ENCODE data around the gene ATXN7. TPM values are rescaled to one million over a fixed set of nuclear protein-coding genes. Genes with fewer than 3 reads are reported as not detected.

The ATXN7 gene
- total and polyA plus RNA-seq, 2 of the 13 experiments (the other 11 are each of a cell fraction or from before 2014, with no cell fraction given), result 13.8 to 20.0 TPM

- 0 out of 2 replicates have a peak, but pooled peaks have one; percentile 69 for TF ChIP-seq ZNF446 (CRISPR knock-in tag; IDR thresholded peaks at IDR 0.05)
- TF ChIP-seq, protein P1, sequence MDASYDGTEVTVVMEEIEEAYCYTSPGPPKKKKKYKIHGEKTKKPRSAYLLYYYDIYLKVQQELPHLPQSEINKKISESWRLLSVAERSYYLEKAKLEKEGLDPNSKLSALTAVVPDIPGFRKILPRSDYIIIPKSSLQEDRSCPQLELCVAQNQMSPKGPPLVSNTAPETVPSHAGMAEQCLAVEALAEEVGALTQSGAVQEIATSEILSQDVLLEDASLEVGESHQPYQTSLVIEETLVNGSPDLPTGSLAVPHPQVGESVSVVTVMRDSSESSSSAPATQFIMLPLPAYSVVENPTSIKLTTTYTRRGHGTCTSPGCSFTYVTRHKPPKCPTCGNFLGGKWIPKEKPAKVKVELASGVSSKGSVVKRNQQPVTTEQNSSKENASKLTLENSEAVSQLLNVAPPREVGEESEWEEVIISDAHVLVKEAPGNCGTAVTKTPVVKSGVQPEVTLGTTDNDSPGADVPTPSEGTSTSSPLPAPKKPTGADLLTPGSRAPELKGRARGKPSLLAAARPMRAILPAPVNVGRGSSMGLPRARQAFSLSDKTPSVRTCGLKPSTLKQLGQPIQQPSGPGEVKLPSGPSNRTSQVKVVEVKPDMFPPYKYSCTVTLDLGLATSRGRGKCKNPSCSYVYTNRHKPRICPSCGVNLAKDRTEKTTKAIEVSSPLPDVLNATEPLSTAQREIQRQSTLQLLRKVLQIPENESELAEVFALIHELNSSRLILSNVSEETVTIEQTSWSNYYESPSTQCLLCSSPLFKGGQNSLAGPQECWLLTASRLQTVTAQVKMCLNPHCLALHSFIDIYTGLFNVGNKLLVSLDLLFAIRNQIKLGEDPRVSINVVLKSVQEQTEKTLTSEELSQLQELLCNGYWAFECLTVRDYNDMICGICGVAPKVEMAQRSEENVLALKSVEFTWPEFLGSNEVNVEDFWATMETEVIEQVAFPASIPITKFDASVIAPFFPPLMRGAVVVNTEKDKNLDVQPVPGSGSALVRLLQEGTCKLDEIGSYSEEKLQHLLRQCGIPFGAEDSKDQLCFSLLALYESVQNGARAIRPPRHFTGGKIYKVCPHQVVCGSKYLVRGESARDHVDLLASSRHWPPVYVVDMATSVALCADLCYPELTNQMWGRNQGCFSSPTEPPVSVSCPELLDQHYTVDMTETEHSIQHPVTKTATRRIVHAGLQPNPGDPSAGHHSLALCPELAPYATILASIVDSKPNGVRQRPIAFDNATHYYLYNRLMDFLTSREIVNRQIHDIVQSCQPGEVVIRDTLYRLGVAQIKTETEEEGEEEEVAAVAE (CRISPR knock-in tag; IDR thresholded peaks at IDR 0.05; ENCODE audit: borderline replicate concordance), result peak; percentile 61; the same call in 1 of the 2 replicates
- no peak for TF ChIP-seq SMARCE1 (IDR thresholded peaks at IDR 0.05; ENCODE audit: borderline replicate concordance)
- TF ChIP-seq KLF12 (CRISPR knock-in tag; IDR thresholded peaks at IDR 0.05; ENCODE audit: borderline replicate concordance), result no peak
- peak; percentile 95 for TF ChIP-seq HDAC1 (CRISPR knock-in tag; IDR thresholded peaks at IDR 0.05)
- peak; percentile 72; the same call in 1 of the 2 replicates for TF ChIP-seq TBP (CRISPR knock-in tag; IDR thresholded peaks at IDR 0.05)
- TF ChIP-seq, protein P2, sequence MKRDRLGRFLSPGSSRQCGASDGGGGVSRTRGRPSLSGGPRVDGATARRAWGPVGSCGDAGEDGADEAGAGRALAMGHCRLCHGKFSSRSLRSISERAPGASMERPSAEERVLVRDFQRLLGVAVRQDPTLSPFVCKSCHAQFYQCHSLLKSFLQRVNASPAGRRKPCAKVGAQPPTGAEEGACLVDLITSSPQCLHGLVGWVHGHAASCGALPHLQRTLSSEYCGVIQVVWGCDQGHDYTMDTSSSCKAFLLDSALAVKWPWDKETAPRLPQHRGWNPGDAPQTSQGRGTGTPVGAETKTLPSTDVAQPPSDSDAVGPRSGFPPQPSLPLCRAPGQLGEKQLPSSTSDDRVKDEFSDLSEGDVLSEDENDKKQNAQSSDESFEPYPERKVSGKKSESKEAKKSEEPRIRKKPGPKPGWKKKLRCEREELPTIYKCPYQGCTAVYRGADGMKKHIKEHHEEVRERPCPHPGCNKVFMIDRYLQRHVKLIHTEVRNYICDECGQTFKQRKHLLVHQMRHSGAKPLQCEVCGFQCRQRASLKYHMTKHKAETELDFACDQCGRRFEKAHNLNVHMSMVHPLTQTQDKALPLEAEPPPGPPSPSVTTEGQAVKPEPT (CRISPR knock-in tag; IDR thresholded peaks at IDR 0.05; ENCODE audit: low read depth), result no peak
- no peak for TF ChIP-seq ZFP36L2 (CRISPR knock-in tag; IDR thresholded peaks at IDR 0.05)
- 0 out of 2 replicates have a peak, but pooled peaks have one; percentile 30 for TF ChIP-seq CENPT (CRISPR knock-in tag; IDR thresholded peaks at IDR 0.05; ENCODE audit: low read depth)
- TF ChIP-seq ZBTB8A (CRISPR knock-in tag; IDR thresholded peaks at IDR 0.05; ENCODE audit: borderline replicate concordance, low read depth), result no peak
- peak; percentile 68 for TF ChIP-seq MYC (CRISPR knock-in tag; IDR thresholded peaks at IDR 0.05; ENCODE audit: borderline replicate concordance)
- peak; percentile 79; the same call in 1 of the 2 replicates for TF ChIP-seq ZNF768 (CRISPR knock-in tag; IDR thresholded peaks at IDR 0.05)
- TF ChIP-seq SMC3 (IDR thresholded peaks at IDR 0.05; ENCODE audit: low read length), result peak; percentile 21; the same call in 1 of the 2 replicates
- TF ChIP-seq ZFP82 (CRISPR knock-in tag; IDR thresholded peaks at IDR 0.05; ENCODE audit: borderline replicate concordance), result no peak
- TF ChIP-seq, protein P3, sequence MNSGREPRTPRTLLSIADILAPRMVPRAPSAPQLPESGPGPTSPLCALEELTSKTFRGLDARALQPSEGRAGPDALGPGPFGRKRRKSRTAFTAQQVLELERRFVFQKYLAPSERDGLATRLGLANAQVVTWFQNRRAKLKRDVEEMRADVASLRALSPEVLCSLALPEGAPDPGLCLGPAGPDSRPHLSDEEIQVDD (CRISPR knock-in tag; IDR thresholded peaks at IDR 0.05; ENCODE audit: borderline replicate concordance), result peak; percentile 81; the same call in 1 of the 2 replicates
- TF ChIP-seq THAP9 (CRISPR knock-in tag; IDR thresholded peaks at IDR 0.05; ENCODE audit: borderline replicate concordance), result peak; percentile 89
- TF ChIP-seq ZNF432 (CRISPR knock-in tag; IDR thresholded peaks at IDR 0.05; ENCODE audit: borderline replicate concordance), result no peak
- no peak for TF ChIP-seq NFATC3 (CRISPR knock-in tag; IDR thresholded peaks at IDR 0.05)
Observed at GRCh38 chr3:64023187-64023860, 159.7 kb downstream of the ATXN7 start, which contains the start of gene PSMD6 (continued).

All from HepG2 (cell line).